ENCODE data around the gene DPM3. TPM values are rescaled to one million over a fixed set of nuclear protein-coding genes. Genes with fewer than 3 reads are reported as not detected.
"Not testable (repeated sequence)": the region's sequence is repeated elsewhere in the genome, so short reads cannot be mapped to it uniquely, and the experiment has no call there.

Gene DPM3
- total RNA-seq, 4 donors from 2014 or later, result 32.5 to 70.8 (median 58.5) TPM

DNA sequence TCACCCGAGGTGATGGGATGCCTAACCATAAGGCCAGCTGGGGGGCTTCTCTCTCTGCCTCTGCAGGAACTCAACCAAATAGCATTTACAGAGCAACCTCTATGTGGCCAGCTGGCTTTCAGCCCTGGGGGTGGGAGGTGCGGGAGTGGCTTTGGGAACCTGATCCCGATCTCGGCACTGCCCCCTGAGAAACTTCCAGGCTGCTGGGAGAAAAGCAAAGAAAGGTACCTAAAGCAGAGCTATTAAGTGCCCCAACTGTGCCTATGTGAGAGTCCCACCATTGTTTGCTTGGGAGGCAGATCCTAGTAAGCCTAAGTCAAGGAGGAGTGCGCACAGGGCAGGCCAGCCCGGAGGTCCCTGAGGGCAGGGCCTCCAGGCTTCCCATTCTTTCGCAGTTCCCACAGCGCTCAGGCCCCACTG lies 25.7 kb upstream of the DPM3 start:
- TF ChIP-seq, protein P1, sequence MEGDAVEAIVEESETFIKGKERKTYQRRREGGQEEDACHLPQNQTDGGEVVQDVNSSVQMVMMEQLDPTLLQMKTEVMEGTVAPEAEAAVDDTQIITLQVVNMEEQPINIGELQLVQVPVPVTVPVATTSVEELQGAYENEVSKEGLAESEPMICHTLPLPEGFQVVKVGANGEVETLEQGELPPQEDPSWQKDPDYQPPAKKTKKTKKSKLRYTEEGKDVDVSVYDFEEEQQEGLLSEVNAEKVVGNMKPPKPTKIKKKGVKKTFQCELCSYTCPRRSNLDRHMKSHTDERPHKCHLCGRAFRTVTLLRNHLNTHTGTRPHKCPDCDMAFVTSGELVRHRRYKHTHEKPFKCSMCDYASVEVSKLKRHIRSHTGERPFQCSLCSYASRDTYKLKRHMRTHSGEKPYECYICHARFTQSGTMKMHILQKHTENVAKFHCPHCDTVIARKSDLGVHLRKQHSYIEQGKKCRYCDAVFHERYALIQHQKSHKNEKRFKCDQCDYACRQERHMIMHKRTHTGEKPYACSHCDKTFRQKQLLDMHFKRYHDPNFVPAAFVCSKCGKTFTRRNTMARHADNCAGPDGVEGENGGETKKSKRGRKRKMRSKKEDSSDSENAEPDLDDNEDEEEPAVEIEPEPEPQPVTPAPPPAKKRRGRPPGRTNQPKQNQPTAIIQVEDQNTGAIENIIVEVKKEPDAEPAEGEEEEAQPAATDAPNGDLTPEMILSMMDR (IDR thresholded peaks at IDR 0.05), result no peak
- ATAC-seq (ENCODE audit: low FRiP score) (no peak), DNase-seq (ENCODE audit: low spot score) (no peak)

DNA sequence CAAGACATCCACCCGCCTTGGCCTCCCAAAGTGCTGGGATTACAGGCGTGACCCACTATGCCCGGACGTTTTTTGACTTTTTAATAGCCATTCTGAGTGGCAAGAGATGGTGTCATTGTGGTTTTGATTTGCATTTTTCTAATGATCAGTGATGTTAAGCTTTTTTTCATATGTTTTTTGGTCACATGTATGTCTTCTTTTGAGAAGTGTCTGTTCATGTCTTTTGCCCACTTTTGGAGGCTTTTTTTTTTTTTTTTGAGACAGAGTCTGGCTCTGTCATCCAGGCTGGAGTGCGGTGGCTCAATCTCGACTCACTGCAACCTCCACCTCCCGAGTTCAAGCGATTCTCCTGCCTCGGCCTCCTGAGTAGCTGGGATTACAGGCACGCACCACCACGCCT lies 24.3 kb upstream of the DPM3 start:
- not testable (repeated sequence) for ATAC-seq (ENCODE audit: low FRiP score); DNase-seq (ENCODE audit: low spot score)

- ATAC-seq (ENCODE audit: low FRiP score); DNase-seq (ENCODE audit: low spot score): not testable (repeated sequence)
Observed at GRCh38 chr1:155163785-155164184, 23.5 kb upstream of the DPM3 start.

DNA sequence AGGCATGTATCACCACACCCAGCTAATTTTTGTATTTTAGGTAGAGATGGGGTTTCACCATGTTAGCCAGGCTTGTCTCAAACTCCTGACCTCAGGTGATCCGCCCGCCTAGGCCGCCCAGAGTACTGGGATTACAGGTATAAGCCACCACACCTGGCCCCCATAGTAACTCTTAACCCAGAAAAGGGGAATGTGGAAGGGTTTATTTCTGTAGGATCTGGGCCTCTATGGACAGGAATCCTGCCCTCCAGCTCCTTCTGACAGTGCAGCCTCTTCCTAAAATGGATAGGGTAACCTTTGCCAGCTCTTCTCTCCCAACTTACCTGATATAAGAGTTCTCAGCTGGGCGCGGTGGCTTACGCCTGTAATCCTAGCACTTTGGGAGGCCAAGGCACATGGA lies 22.3 kb upstream of the DPM3 start:
- DNase-seq (ENCODE audit: low spot score); ATAC-seq (ENCODE audit: low FRiP score): not testable (repeated sequence)

GRCh38 chr1:155160128-155160527 lies 19.8 kb upstream of the DPM3 start:
- TF ChIP-seq, protein P1 (IDR thresholded peaks at IDR 0.05), result no peak
- DNase-seq (ENCODE audit: low spot score) (no peak), ATAC-seq (ENCODE audit: low FRiP score) (no peak)

DNA sequence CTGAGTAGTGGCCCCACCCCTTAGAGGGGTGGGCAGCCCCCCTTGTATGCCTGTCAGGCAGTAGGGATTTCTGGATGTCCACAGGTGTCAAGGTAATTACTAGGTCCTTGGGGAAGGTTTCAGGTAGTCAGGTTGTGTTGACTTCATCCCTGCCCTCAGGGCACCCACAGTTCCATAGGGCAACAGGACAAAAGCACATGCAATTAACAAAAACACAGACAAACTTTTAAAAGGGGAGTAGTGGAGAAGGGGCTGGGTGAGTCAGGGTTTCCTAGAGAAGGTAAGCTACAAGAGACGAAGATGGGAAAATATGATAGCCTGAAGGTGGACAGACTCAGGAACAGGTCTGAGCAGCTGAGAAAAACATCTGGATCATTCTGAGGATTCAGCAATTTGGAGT lies 18.7 kb upstream of the DPM3 start:
- TF ChIP-seq, protein P1 (IDR thresholded peaks at IDR 0.05), result no peak
- DNase-seq (ENCODE audit: low spot score), result no peak
- ATAC-seq (ENCODE audit: low FRiP score), result no peak

GRCh38 chr1:155155996-155156643 lies 15.8 kb upstream of the DPM3 start:
- ATAC-seq (ENCODE audit: low FRiP score), result not testable (repeated sequence)

GRCh38 chr1:155145491-155145890 lies 5.2 kb upstream of the DPM3 start:
- DNase-seq (ENCODE audit: low spot score), result no peak
- no peak for ATAC-seq (ENCODE audit: low FRiP score)
- TF ChIP-seq, protein P1 (IDR thresholded peaks at IDR 0.05), result no peak

More at GRCh38 chr1:155155996-155156643, 15.8 kb upstream of the DPM3 start:
- not testable (repeated sequence) for DNase-seq (ENCODE audit: low spot score)

DNA sequence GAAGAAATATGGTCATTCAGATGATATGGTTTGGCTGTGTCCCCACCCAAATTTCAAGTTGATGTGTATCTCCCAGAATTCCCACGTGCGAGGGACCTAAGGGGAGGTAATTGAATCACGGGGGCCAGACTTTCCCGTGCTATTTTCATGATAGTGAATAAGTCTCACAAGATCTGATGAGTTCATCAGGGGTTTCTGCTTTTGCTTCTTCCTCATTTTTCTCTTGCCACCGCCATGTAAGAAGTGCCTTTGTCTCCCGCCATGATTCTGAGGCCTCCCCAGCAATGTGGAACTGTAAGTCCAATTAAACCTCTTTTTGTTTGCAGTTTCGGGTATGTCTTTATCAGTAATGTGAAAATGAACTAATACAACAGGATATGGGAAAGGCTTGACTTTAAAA lies 1.4 kb upstream of the DPM3 start:
- TF ChIP-seq, protein P1 (IDR thresholded peaks at IDR 0.05), result no peak
- ATAC-seq (ENCODE audit: low FRiP score) (no peak), DNase-seq (ENCODE audit: low spot score) (no peak)
